Gastrocnemius medialis (tissue), 4 donors: Measurements from ENCODE around the gene MYO9B. TPM values are rescaled to one million over a fixed set of nuclear protein-coding genes. Genes with fewer than 3 reads are reported as not detected.

ENCODE experiments used
- ATAC-seq, 2 donors: fragments of 150-250 bp; one replicate each; pipeline ENCODE4 v1.9.1; 2016
- DNase-seq, 2 donors: peaks; one replicate each; pipeline ENCODE4 v3.0.0-alpha.2; 2019
- H3K27ac ChIP-seq, 4 donors: fragments of 200-600 bp; sonication (generic); 1 replicate in 1 of 4; 2 replicates in 3 of 4; pipeline ENCODE4 v1.5.1; 2016 to 2018; ENCODE audit warnings: mild to moderate bottlenecking in 2 of 4, moderate library complexity in 1 of 4
- H3K27me3 ChIP-seq, 3 donors: fragments of 200-600 bp; sonication (generic) in 2 of 3; 1 replicate in 1 of 3; 2 replicates in 2 of 3; pipeline versions ENCODE4 v1.5.1 to v1.6.0; 2016 to 2019; ENCODE audit warnings: mild to moderate bottlenecking in 1 of 3, moderate library complexity in 1 of 3
- H3K36me3 ChIP-seq, 2 donors: fragments of 200-600 bp; sonication (generic) in 1 of 2; one replicate each; pipeline ENCODE4 v1.5.1; 2017 to 2018
- H3K4me1 ChIP-seq, 2 donors: fragments of 200-600 bp; sonication (generic) in 1 of 2; one replicate each; pipeline ENCODE4 v1.5.1; 2016 to 2017; ENCODE audit warnings: mild to moderate bottlenecking in 2 of 2
- H3K4me3 ChIP-seq, 4 donors: fragments of 200-600 bp; sonication (generic) in 3 of 4; 1 replicate in 1 of 4; 2 replicates in 3 of 4; pipeline ENCODE4 v1.5.1; 2016 to 2019; ENCODE audit warnings: mild to moderate bottlenecking in 2 of 4
- H3K9me3 ChIP-seq, 3 donors: fragments of 200-600 bp; sonication (generic) in 2 of 3; 1 replicate in 1 of 3; 2 replicates in 2 of 3; pipeline ENCODE4 v1.5.1; 2016 to 2019
- CTCF ChIP-seq, 5 experiments: fragments of 450-650 bp in 3 of 5; fragments of 200-600 bp in 2 of 5; sonication (generic) in 2 of 5; IDR thresholded peaks in 4 of 5; conservative IDR thresholded peaks in 1 of 5; 1 replicate in 4 of 5; 2 replicates in 1 of 5; pipeline ENCODE4 v1.5.1; 2016 to 2019; ENCODE audit warnings: antibody characterized with exemption in 5 of 5, mild to moderate bottlenecking in 3 of 5, moderate library complexity in 3 of 5
- POLR2A ChIP-seq, 2 donors: fragments of 450-650 bp; IDR thresholded peaks; one replicate each; pipeline ENCODE4 v1.6.1; 2017; ENCODE audit warnings: antibody characterized with exemption in 2 of 2, mild to moderate bottlenecking in 2 of 2, moderate library complexity in 2 of 2
- in situ Hi-C, 4 donors: fragments of 200-750 bp; cut with MboI; loops; one replicate each; pipeline versions ENCODE4 v1.15.0 to v1.8.0; 2017; ENCODE audit warnings: low sequenced_read_pairs in 4 of 4
- intact Hi-C: fragments of 100-400 bp; cut with DNase I; formaldehyde crosslinking; loops from one replicate; pipeline ENCODE4 v1.15.1; 2023; ENCODE audit warnings: low total_unique reads
- total RNA-seq, 4 donors: library from RNA; depleted of rRNA; stranded (reverse); fragments of >200 nt; gene quantifications; one replicate each; pipeline versions ENCODE4 v1.1.0 to v1.2.3, GENCODE V29; 2016

The MYO9B gene
- total RNA-seq, 4 donors from 2014 or later = 20.0 to 22.1 (median 20.7) TPM

DNA sequence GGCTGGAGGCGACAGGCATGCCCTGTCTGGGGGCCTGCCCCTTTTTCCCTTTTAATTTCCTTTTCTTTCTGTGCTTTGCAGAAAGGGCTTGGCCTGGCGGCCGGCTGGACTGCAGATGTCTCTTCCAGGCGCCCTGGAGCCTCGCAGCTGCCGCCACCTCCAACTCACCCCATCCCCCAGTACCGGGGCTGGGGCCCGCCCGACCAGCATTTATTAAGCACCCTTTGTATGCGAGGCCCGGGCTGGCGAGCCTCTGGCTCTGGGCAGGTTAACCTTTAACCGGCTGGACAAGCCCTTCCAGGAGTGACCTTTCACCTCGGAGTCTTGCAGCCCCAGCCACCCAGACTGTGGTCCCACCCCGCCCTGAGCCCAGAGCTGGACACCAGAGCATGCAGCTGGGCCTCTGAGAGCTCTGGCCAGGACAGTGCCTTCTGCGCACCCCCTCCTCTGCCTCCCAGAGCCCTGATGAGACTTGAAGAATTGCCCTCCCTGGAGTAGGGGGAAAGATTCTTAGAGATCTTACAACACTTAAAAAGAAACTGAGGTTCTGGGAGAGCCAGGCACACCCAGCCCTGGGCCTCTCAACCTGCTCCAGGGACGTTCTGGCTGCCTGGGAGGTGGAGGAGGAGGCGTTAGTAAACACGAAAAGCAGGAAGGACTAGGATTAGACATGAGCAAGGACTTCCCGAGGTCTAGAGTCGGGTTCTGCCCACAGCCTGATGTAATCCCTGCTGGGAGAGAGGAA lies 171.3 kb downstream of the MYO9B start:
- Histone ChIP-seq H3K27ac (peak overlapping the region; percentile 75 to 93 (median 87)), H3K9me3 (no peaks in the 10 kb centered on the region), H3K4me3 (peak overlapping the region; percentile 54 to 78 (median 69)), H3K27me3 (no peaks in the 10 kb centered on the region), H3K36me3 (no peaks in the 10 kb centered on the region), H3K4me1 (peaks cover 21 to 26% of the 10 kb centered on the region in 2 donors)
- TF ChIP-seq CTCF (IDR thresholded peaks at IDR 0.05 in 4 of 5, conservative IDR thresholded peaks at IDR 0.05 in 1 of 5) (no peak), POLR2A (IDR thresholded peaks at IDR 0.05) (no peak)
- in situ Hi-C loops (no loop called here), intact Hi-C loops (loop anchor here (1.0 kb wide), 3 partner anchors 20 to 308 kb away; partner anchors contain the start of genes BABAM1, COLGALT1 and OCEL1)
- peak in 1 of 2 donors; percentile 1 for ATAC-seq
- no peak for DNase-seq

- no peak overlapping the region for H3K27ac ChIP-seq
Measured at GRCh38 chr19:17248011-17248776, 172.6 kb downstream of the MYO9B start.

DNA sequence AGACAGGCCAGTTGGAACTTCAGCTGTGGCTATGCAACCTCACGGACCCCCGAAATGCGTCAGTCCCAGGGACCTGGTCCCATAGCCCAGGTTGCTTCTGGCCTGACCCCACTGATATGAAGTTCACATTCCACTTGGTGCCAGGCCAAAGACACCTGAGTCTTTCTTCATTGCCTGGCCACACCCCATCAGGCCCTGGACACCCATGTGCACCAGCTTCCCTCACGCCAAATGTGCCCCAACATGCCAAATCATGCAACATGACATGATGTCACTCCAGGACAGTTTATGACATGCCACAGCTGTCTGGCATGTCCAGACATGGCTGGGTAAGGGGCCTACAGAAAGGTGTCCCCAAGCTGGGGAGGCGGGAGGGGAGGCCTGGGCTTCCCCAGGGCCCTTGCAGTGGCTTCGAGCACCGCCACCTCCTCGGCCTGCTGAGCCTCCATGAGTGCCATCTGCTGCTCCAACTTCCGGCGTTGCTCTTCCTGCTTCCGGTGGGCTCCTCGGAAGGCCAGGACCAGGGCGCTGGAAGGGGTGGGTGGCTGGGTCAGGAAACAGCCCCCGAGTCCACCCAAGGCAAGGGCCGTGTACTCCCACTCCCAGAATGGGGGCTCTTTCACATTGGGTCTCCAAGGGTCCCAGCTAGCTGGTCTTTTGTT lies 174.4 kb downstream of the MYO9B start:
- peaks cover 5 to 6% of the 10 kb centered on the region in 2 donors for H3K4me1 ChIP-seq
- DNase-seq (no peak), ATAC-seq (no peak)
- intact Hi-C loops (no loop called here), in situ Hi-C loops (no loop called here)
- H3K27ac ChIP-seq = no peak overlapping the region
- H3K4me3 ChIP-seq = no peak overlapping the region
- no peaks in the 10 kb centered on the region for H3K9me3 ChIP-seq
- H3K27me3 ChIP-seq = no peaks in the 10 kb centered on the region
- H3K36me3 ChIP-seq = no peaks in the 10 kb centered on the region
- TF ChIP-seq CTCF (IDR thresholded peaks at IDR 0.05 in 4 of 5, conservative IDR thresholded peaks at IDR 0.05 in 1 of 5) (no peak), POLR2A (IDR thresholded peaks at IDR 0.05) (no peak)

More at GRCh38 chr19:17248011-17248776, 172.6 kb downstream of the MYO9B start:
- ATAC-seq (no peak), DNase-seq (no peak)
- Histone ChIP-seq H3K9me3 (no peaks in the 10 kb centered on the region), H3K27me3 (no peaks in the 10 kb centered on the region), H3K4me3 (no peak overlapping the region), H3K4me1 (peaks cover 10 to 13% of the 10 kb centered on the region in 2 donors), H3K36me3 (no peaks in the 10 kb centered on the region)
- in situ Hi-C loops (no loop called here), intact Hi-C loops (no loop called here)
- no peak for TF ChIP-seq POLR2A (IDR thresholded peaks at IDR 0.05)
- TF ChIP-seq CTCF (IDR thresholded peaks at IDR 0.05 in 4 of 5, conservative IDR thresholded peaks at IDR 0.05 in 1 of 5) = no peak

- TF ChIP-seq CTCF (IDR thresholded peaks at IDR 0.05 in 4 of 5, conservative IDR thresholded peaks at IDR 0.05 in 1 of 5) (no peak), POLR2A (IDR thresholded peaks at IDR 0.05) (no peak)
- no peak for ATAC-seq
- Histone ChIP-seq H3K4me3 (no peak overlapping the region), H3K27me3 (no peaks in the 10 kb centered on the region), H3K9me3 (no peaks in the 10 kb centered on the region), H3K27ac (no peak overlapping the region), H3K4me1 (no peaks in the 10 kb centered on the region), H3K36me3 (no peaks in the 10 kb centered on the region)
- DNase-seq = no peak
- in situ Hi-C loops (no loop called here), intact Hi-C loops (no loop called here)
Measured at GRCh38 chr19:17254636-17255035, 179.1 kb downstream of the MYO9B start.
